Subcutaneous adipose tissue (tissue), 4 donors: ENCODE data around the gene ANAPC2. TPM values are rescaled to one million over a fixed set of nuclear protein-coding genes. Genes with fewer than 3 reads are reported as not detected.

Experiments
- CTCF ChIP-seq: fragments of 450-650 bp; IDR thresholded peaks from one replicate; pipeline ENCODE4 v1.5.1; 2016; ENCODE audit warnings: low read depth, mild to moderate bottlenecking, control low read depth, antibody characterized with exemption, moderate library complexity
- total RNA-seq, 4 donors: library from RNA; depleted of rRNA; stranded (reverse); fragments of >200 nt; gene quantifications; one replicate each; pipeline ENCODE4 v1.1.0, GENCODE V29; 2016

Gene ANAPC2
- total RNA-seq, 4 donors from 2014 or later: 11.6 to 53.1 (median 22.6) TPM

DNA sequence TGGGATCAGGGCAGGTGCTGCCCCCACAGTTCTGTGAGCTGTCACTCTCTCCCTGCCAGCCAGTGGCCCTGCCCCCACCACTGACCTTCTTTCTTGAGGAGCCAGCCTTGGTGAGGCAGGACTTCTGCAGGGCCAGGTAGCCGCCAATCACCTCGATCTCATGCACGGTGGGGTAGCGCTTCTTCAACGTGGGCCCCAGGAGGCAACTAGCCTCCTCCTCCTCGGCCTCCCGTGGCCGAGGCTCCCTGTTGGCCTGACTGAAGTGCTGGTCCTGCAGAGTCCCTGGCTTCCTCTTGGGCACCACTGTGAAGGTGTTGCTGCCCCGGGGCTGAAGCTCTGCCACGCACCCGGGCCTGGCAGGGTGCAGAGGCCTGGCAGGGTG, 10.5 kb upstream of the ANAPC2 start:
- TF ChIP-seq CTCF: no peak

- TF ChIP-seq CTCF: no peak
Measured at GRCh38 chr9:137198051-137198901, 9.9 kb upstream of the ANAPC2 start.

DNA sequence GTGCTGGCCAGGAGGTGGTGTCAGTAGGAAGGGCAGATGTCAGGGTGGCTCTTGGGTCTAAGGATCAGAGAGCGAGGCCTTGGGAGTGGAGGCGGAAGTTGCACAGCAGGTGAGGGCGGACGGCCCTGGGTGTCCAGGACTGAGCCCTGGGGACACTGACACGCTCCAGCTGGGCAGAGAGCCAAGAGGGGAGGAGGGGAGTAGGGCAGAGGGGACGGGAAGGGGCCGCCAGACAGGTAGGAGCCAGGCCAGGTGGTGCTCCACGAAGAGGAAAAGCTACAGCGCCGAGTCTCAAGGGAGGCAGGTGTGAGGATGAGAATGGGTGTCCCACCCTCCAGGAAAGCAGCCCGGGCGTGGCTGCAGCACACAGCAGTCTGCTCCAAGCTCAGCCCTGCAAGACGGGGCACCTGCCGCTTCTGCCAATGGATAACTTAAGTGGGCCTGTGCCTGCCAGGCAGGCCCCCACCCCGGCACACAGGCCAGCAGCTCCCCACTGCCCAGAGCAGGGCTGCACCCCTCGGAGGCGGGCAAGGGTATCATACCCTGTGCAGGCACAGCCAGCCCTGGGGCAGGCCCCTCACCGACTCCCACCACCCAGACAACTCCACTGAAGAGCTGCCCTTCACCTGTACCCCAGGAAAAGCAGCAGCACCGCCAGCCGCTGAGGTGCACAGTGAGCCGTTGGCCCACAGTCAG, 7.3 kb upstream of the ANAPC2 start:
- no peak for TF ChIP-seq CTCF

- TF ChIP-seq CTCF: no peak
Measured at GRCh38 chr9:137194909-137195308, 6.5 kb upstream of the ANAPC2 start.

DNA sequence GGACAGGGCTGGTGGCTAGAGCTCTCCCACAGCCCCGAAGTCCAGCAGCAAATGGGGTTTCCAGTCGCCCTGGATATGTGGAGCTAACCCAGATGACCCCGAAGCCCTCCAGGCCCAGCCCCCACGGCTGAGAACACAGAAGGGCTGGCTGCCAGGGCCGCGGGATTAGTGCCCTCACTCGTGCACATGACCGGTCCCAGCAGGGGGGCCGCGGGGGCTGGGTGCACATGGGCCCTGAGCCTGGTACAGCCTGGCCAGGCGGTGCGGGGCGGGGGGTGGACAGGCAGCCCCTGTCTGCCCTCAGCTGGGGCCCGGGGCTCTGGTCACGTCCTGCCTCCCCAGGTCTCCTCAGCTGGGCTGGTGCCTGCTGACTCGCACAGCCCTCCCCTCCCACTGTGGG, 6.0 kb upstream of the ANAPC2 start:
- TF ChIP-seq CTCF: no peak

GRCh38 chr9:137193771-137194170, 5.4 kb upstream of the ANAPC2 start:
- no peak for TF ChIP-seq CTCF

DNA sequence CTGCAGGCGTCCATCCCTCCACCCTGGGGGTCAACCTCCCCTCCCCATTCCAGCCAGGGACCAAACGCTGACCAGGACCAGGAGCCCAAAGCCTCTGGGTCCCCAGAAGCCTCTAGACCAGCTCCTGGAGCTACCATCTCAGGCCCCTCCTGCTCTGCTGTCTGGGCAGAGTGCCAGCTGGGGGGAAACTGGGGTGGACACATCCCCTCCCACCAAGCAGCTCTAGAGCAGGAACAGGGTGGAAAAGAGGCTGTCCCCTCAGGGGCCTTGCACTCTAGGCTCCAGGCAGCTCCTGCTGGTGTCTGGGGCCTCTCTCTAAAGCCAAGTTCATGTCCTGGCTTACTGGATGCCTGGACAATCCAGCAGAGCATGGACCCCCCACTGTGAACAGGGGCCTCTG, 4.5 kb upstream of the ANAPC2 start:
- TF ChIP-seq CTCF: no peak
